HG02588 (cell line): ENCODE data around the gene TRMT10B.
"Not testable (repeated sequence)": the region's sequence is repeated elsewhere in the genome, so short reads cannot be mapped to it uniquely, and the experiment has no call there.

Experiments used
- ATAC-seq: cut with Tn5 transposase; IDR thresholded peaks from one replicate; pipeline ENCODE4 v1.9.1; 2021; ENCODE audit warnings: mild to moderate bottlenecking, moderate library complexity; ENCODE audit not compliant: unreplicated experiment

TRMT10B gene

GRCh38 chr9:37751186-37751585 is 2.4 kb upstream of the TRMT10B start:
- no peak for ATAC-seq

DNA sequence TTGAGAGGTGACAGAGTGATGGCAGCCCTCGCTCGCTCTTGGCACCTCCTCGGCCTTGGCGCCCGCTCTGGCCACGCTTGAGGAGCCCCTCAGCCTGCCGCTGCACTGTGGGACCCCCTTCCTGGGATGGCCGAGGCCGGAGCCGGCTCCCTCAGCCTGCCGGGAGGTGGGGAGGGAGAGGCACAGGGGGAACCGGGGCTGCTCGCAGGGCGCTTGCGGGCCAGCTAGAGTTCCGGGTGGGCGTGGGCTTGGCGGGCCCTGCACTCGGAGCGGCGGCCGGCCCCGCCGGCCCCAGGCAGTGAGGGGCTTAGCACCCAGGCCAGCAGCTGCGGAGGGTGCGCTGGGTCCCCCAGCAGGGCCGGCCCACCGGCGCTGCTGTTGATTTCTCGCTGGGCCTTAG is 1.9 kb upstream of the TRMT10B start:
- ATAC-seq, result not testable (repeated sequence)

DNA sequence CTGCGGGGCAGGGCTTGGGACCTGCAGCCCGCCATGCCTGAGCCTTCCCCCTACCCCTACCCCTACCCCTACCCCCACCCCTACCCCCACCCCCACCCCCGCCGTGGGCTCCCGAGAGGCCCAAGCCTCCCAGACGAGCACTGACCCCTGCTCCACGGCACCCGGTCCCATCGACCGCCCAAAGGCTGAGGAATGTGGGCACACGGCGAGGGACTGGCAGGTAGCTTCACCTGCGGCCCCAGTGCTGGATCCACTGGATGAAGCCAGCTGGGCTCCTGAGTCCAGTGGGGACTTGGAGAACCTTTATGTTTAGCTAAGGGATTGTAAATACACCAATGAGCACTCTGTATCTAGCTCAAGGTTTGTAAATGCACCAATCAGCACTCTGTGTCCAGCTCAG is 1.5 kb upstream of the TRMT10B start:
- ATAC-seq, result not testable (repeated sequence)

- ATAC-seq, result no peak
These were observed 740 bp upstream of the TRMT10B start for GRCh38 chr9:37752642-37753488.

- no peak for ATAC-seq
These were observed 5.1 kb downstream of the TRMT10B start for GRCh38 chr9:37758747-37759146.

- ATAC-seq, result no peak
These were observed 7.0 kb downstream of the TRMT10B start for GRCh38 chr9:37760416-37761161.

DNA sequence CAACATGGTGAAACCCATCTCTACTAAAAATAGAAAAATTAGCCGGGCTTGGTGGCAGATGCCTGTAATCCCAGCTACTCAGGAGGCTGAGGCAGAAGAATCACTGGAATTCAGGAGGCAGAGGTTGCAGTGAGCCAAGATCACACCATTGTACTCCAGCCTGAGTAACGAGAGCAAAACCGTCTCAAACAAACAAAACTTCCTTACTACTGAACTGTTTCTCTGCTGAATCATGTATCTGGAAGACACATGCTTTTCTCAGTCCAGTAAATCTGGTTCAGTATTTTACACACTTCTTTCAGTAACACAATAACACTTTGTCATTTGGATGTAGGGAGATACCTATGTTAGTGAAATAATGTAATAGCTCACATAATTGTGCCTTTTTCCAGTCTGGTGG is 7.9 kb downstream of the TRMT10B start:
- no peak for ATAC-seq

DNA sequence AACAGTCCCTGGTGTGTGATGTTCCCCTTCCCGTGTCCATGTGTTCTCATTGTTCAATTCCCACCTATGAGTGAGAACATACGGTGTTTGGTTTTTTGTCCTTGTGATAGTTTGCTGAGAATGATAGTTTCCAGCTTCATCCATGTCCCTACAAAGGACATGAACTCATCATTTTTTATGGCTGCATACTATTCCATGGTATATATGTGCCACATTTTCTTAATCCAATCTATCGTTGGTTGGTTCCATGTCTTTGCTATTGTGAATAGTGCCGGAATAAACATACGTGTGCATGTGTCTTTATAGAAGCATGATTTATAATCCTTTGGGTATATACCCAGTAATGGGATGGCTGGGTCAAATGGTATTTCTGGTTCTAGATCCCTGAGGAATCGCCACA is 11.7 kb downstream of the TRMT10B start:
- ATAC-seq, result not testable (repeated sequence)

DNA sequence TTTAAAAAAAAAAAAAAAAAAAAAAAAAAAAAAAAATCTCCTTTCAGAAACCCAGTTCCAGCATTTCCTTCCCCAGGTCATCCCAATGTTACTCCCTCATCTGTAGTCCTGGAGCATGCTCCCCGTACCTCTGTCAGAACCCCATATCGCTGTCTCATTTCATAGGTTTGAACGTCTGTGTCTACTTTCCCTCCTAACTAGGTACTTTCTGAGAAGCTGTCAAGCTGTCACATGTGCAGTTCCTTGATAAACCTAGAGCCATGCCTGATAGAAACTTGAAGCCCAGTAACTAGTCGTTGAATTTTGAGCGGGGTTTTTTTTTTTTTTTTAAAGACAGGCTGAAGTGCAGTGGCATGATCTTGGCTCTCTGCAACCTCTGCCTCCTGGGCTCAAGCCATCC is 15.7 kb downstream of the TRMT10B start:
- ATAC-seq, result no peak

- ATAC-seq, result no peak
These were observed 16.4 kb downstream of the TRMT10B start for GRCh38 chr9:37769995-37770394.

DNA sequence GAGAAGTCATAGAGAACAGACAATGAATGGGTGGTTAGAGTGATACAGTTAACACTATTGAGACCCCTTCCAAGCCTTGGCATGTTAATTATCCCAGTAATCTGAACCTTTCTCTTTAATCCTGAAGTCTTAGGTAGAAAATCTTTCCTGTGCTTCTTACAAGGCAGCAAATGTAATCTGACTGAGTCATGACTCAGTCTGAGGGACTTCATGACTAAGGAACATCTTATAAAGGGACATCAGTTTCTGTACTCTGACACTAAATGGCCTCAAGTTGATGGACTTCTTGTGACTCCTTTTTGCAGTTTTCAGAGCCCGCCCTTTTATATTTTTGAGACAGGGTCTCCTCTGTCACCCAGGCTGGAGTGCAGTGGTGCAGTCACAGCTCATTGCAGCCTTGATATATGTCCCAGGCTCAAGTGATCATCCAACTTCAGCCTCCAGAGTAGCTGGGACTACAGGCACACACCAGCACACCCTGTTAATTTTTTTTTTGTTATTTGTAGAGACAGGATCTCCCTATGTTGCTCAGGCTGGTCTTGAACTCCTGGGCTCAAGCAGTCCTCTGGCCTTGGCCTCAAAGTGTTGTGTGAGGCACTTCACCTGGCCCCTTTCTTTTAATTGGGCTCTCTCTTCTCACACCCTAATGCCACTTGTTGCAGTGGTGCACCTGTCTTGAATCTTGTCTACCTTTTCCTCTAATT is 21.8 kb downstream of the TRMT10B start:
- ATAC-seq, result no peak

DNA sequence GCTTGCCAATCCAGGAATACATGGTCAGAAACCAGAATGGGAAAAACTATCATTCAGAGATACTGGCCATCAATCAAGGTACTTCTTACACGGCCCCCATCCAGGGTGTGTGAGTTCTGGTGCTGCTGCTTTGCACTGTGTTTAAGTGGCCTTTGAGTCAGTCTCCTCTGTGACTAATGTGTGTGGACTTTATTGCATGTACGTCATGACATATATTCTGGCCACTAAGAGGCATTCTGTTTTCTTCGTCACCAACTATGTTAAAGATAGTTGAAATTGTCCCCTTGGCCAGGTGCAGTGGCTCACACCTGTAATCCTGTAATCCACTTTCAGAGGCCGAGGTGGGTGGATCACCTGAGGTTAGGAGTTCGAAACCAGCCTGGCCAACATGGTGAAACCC is 22.7 kb downstream of the TRMT10B start:
- no peak for ATAC-seq

DNA sequence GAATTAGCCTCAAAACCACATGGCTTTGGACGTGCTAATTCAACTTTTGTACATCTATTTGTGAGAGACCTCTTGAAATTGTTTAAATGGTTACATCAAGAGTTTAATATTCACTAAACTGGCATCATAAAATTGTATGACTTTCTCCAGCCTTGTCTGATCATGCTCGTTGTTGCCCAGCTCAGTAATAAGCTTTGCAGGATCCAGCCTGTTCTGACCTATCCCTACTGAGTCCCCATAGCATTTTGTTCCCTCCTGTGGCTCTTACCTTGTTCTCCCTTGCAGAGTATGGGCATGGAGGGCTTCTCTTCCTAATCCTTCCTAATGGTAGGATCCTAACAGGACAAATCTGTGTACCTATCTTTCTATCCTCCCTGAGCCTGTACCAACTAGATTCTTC is 24.9 kb downstream of the TRMT10B start:
- ATAC-seq, result no peak

- ATAC-seq, result no peak
These were observed 30.6 kb downstream of the TRMT10B start for GRCh38 chr9:37784291-37784615.

DNA sequence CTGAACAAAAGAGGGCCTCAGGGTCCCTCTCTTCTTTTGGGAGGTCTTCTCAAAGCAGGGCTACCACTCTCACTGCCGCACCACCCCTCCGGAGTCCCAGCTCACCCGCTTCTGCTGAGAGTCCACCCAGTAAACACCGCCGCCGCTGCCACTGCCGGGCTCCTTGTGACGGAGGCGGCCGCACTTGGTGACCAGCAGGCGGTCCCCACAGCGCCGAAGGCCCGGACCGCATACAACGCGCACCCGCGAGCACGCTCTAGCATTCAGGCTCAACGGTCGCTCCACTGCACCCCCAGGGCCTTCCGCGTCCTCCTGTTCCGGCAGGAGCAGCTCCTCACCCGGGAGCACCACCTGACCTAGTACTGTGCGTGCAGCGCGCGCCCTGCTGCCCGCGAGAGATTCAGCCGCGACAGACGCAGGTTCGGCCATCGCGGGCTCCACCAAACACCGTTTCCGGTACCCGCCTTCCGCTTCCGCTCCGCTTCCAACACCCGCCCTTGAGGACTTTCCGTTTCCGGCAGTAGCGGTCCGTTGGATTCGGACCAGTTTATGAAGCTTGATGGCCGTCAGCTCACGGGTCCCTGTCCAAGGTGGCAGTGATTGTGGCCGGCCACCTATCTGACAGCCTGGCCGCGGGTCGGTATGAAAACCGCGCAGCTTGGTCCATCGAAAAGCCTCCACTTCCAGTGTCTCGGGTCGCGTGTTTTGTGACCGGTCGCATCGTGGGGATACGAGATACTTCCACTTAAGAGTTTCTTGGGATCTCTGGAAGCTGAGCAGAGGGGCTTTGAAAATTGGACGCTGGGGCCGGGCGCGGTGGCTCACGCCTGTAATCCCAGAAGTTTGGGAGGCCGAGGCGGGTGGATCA is 31.2 kb downstream of the TRMT10B start, which contains the start of gene EXOSC3:
Gene EXOSC3, minus strand, starts transcription at position 449 of the 868 bp plus-strand sequence. Its CDS starts 20 bp downstream, at position 429.
- ATAC-seq, result peak; percentile 86

DNA sequence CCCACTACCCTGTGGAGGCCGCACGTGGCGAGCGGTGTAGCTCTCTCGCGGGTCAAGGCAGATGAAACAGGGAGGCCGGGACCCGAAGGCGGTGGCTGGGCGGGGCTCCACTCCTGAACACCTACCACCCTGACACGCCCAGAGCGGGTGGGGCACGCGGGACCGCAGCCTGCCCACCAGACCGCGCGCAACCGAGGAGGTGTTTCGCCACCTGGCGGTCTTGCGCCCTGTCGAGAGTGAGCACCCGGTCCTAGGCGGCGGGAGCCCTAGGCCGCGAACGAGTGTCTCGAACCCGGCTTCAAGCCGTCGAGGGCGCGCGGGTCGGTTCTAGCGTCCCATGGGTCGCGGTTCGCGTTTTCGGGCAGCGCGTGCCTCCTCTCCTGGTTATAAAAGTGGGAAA is 33.5 kb downstream of the TRMT10B start:
- no peak for ATAC-seq

DNA sequence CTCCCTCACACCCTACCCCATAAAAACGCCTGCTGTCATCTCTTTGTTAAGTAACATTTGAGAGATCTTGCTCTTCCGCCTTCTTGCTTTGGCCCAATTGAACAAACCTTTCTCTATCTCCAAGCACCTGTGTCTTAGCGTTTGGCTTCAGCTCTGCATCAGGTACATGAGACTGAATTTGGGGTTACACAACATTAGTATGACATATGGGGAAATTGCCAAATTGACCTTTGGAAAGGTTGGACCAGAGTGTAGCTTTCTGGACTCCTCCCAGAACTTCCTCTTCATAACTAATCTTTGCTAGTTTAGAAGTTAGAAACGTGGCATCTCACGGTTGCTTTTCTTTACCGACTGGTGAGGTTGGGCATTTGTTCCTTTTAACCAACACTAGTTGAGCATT is 34.7 kb downstream of the TRMT10B start:
- ATAC-seq, result no peak

DNA sequence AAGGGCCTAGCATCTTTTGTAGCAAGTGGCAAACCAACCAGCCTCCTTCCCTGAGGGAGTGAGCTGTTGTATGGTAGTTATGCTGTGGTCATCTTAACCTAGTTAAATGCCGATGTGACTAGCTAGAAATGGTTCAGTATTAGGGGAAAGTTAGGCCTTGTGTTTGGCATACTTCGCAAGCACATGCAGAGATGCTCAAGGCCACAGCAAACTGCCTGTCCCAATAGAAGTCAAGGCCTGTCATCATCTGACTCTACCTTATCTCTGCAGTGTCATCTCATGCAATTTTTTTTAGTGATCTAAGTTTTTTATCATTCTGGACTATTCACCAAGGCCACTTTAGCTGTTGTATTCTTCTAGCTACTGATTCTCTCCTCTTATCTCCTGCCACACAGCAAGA is 36.5 kb downstream of the TRMT10B start:
- no peak for ATAC-seq

DNA sequence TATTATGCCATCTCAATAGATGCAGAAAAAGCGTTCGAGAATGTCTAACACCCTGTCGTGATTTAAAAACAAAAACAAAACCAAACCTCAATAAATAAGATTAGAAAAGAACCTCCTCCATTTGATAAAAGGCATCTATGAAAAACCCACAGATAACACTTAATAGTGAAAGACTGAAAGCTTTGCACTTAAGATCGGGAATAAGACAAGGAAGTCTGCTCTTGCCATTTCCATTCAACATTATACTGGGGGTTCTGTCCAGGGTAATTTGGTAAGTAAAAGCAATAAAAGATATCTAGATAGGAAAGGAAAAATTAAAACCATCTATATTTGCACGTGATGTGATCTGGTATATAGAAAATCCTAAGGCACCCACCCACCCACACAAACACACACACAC is 38.5 kb downstream of the TRMT10B start:
- no peak for ATAC-seq

- ATAC-seq, result no peak
These were observed 42.6 kb downstream of the TRMT10B start for GRCh38 chr9:37796232-37796631.

DNA sequence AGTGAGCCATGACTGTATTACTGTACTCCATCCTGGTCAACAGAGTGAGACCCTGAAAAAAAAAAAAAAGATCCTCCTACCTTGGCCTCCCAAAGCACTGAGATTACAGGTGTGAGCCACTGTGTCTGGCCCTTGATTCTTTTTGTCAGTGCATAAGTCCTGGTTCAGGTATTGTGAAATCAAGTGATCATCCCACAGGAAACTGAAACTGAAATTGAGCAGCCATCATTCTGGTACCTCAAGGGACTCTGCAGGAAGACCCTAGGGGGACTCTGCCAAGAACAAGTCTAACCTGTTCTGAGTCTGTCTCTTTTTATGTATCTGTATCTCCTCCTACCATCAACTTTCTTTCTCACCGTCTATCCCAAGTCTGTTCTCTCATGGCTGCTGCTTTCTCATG is 45.1 kb downstream of the TRMT10B start:
- ATAC-seq, result no peak
